HUES64 (cell line): ENCODE measurements around the gene R3HDM1.
"Not testable (repeated sequence)": the region's sequence is repeated elsewhere in the genome, so short reads cannot be mapped to it uniquely, and the experiment has no call there.

Source experiments
- H3K27ac ChIP-seq: 2 replicates; pipeline ENCODE4 v1.7.0; 2013; ENCODE audit warnings: low read depth, low read length, inconsistent platforms
- H3K27me3 ChIP-seq: 2 replicates; pipeline ENCODE4 v1.6.1; 2013; ENCODE audit warnings: mild to moderate bottlenecking, low read length; ENCODE audit not compliant: insufficient read depth
- H3K36me3 ChIP-seq: 2 replicates; pipeline ENCODE4 v1.6.1; 2013; ENCODE audit warnings: mild to moderate bottlenecking, low read length; ENCODE audit not compliant: insufficient read depth
- H3K4me1 ChIP-seq: 2 replicates; pipeline ENCODE4 v1.6.1; 2013; ENCODE audit warnings: mild to moderate bottlenecking, low read length, moderate library complexity; ENCODE audit not compliant: insufficient read depth
- H3K4me3 ChIP-seq: 2 replicates; pipeline ENCODE4 v1.5.1; 2013; ENCODE audit warnings: mild to moderate bottlenecking, low read length, moderate library complexity
- H3K9ac ChIP-seq: 2 replicates; pipeline ENCODE4 v1.6.1; 2013; ENCODE audit warnings: mild to moderate bottlenecking, low read depth, low read length
- H3K9me3 ChIP-seq: 2 replicates; pipeline ENCODE4 v1.6.1; 2013; ENCODE audit warnings: low read depth, low read length; ENCODE audit not compliant: insufficient read depth
- WGBS: fragments of 150-250, 120-280 bp; methylation state at CpG from one replicate; pipeline ENCODE4 v1.1.7; 2013; ENCODE audit warnings: missing lambda C conversion rate; 5-methylcytosine and 5-hydroxymethylcytosine counted together

R3HDM1 gene

GRCh38 chr2:135530313-135531230 is 712 bp upstream of the R3HDM1 start, which contains the start of gene ZRANB3:
ZRANB3 (minus strand) TSS chr2:135531218.
- H3K36me3 ChIP-seq: peaks cover 9% of the 10 kb centered on the region
- H3K27me3 ChIP-seq: no peaks in the 10 kb centered on the region
- peak within 1 kb of the TSS; percentile 93 for H3K27ac ChIP-seq
- no peaks in the 10 kb centered on the region for H3K9me3 ChIP-seq
- peaks cover 6% of the 10 kb centered on the region for H3K4me1 ChIP-seq
- WGBS: under 1% methylated on average over 44 of the region's 46 CpGs
- peak within 1 kb of the TSS; percentile 73 for H3K4me3 ChIP-seq
- peak within 1 kb of the TSS; percentile 89 for H3K9ac ChIP-seq

- H3K27me3 ChIP-seq: no peaks in the 10 kb centered on the region
- H3K9ac ChIP-seq: peak overlapping the region; percentile 23; the same call in 1 of the 2 replicates
- H3K36me3 ChIP-seq: peaks cover 14% of the 10 kb centered on the region
- peak overlapping the region; percentile 73 for H3K4me3 ChIP-seq
- H3K9me3 ChIP-seq: peaks cover 8% of the 10 kb centered on the region; the same call in 1 of the 2 replicates
- WGBS: 71% methylated on average over 3 of the region's 3 CpGs
- H3K4me1 ChIP-seq: peaks cover 6% of the 10 kb centered on the region
- H3K27ac ChIP-seq: no peak overlapping the region
Measured at GRCh38 chr2:135532581-135532980, 1.3 kb downstream of the R3HDM1 start.

DNA sequence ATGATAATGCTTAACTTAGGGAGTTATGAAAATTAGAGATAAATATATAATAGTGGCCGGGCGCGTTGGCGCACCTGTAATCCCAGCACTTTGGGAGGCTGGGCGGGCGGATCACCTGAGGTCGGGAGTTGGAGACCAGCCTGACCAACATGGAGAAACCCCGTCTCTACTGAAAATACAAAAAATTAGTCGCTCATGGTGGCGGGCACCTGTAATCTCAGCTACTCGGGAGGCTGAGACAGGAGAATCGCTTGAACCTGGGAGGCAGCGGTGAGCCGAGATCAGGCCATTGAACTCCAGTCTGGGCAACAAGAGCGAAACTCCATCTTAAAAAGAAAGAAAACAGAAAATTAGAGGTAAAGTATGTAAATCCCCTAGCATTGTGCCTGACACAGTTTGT is 2.3 kb downstream of the R3HDM1 start:
- H3K27me3 ChIP-seq, H3K4me3 ChIP-seq, H3K4me1 ChIP-seq, H3K9ac ChIP-seq, H3K27ac ChIP-seq: not testable (repeated sequence)
- H3K36me3 ChIP-seq: peaks cover 19% of the 10 kb centered on the region
- 97% methylated on average over 15 of the region's 15 CpGs for WGBS
- peaks cover 11% of the 10 kb centered on the region; the same call in 1 of the 2 replicates for H3K9me3 ChIP-seq

DNA sequence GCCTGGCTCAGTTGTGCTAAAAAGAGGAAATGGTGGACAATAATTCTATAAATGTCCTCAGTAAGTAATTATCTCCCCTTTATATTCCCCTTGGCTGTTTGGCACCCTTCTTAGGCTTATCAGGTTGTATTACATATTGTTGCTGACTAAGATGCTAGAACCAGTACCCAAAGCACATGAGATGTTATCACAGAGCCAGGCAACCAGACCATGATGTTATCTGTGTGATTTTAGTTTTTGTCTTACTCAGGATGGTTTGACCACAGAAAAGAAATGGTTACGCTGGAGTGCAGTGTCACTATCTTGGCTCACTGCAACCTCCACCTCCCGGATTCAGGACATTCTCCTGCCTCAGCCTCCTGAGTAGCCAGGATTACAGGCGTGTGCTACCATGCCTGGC is 15.2 kb downstream of the R3HDM1 start:
- Histone ChIP-seq H3K27ac (no peak overlapping the region), H3K36me3 (no peaks in the 10 kb centered on the region), H3K27me3 (no peaks in the 10 kb centered on the region), H3K9me3 (no peaks in the 10 kb centered on the region), H3K9ac (no peak overlapping the region), H3K4me3 (no peak overlapping the region), H3K4me1 (peaks cover 10% of the 10 kb centered on the region)
- WGBS: 96% methylated on average over 3 of the region's 3 CpGs

DNA sequence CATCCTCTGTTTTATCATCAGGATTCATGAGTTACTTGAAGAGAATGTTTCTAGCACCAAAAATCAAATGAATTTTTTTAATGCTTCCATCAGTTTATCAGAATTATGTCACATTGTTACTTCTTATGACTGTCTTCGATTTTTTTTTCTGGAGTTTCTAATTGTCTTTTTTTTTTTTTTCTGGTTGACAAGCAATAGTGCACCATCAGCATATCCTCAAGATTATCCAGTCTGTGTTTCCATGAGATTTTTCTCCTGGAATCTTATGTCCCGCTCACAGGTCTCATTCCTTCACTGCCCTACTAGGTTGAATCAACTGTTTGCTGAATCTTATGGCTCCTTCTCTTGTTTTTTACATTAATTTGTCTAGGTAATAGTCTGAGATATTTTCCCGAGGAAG is 16.0 kb downstream of the R3HDM1 start:
- Histone ChIP-seq H3K9me3 (no peaks in the 10 kb centered on the region), H3K27ac (no peak overlapping the region), H3K4me3 (no peak overlapping the region), H3K36me3 (no peaks in the 10 kb centered on the region), H3K27me3 (no peaks in the 10 kb centered on the region), H3K4me1 (peaks cover 10% of the 10 kb centered on the region), H3K9ac (no peak overlapping the region)
- WGBS: 79% methylated on average over 2 of the region's 3 CpGs

DNA sequence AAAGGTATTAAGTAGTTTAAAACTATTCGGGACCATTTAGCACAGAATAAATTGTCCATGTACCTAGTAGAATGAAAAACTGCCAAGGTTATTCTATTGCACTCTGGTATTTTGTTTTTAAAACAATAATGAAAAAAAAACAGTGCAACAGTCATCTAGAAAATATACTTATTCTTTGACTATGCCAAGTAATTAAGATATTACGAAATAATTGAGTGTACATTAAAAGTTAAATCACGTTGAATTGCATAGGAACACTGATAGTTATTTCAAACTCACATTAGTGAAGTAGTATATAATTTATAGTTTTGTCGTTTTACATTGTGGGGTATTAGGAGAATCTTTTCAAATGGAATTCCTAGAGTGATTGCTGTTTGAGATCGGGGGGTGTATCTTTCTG is 20.1 kb downstream of the R3HDM1 start:
- H3K27ac ChIP-seq: no peak overlapping the region
- WGBS: 88% methylated on average over 2 of the region's 5 CpGs
- H3K9ac ChIP-seq: no peak overlapping the region
- no peak overlapping the region for H3K4me3 ChIP-seq
- no peaks in the 10 kb centered on the region for H3K36me3 ChIP-seq
- H3K9me3 ChIP-seq: no peaks in the 10 kb centered on the region
- H3K4me1 ChIP-seq: peaks cover 10% of the 10 kb centered on the region
- no peaks in the 10 kb centered on the region for H3K27me3 ChIP-seq

DNA sequence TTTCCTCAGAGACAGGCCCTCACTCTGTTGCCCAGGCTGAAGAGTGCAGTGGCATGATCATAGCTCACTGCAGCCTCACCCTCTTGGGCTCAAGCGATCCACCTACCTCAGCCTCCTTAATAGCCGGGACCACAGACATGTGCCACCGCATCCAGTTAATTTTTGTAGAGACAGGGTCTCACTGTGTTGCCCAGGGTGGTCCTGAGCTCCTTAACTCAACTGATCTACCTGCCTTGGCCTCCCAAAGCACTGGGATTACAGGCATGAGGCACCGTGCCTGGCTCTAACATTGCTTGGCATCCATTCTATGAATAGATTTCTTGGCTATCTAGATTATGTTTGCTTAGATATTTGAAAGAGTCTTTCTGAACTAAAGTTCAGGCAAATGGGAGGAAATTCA is 21.6 kb downstream of the R3HDM1 start:
- whole genome bisulfite sequencing: 97% methylated on average over 4 of the region's 4 CpGs
- no peak overlapping the region for H3K4me3 ChIP-seq
- no peak overlapping the region for H3K9ac ChIP-seq
- no peaks in the 10 kb centered on the region for H3K27me3 ChIP-seq
- H3K36me3 ChIP-seq: no peaks in the 10 kb centered on the region
- H3K9me3 ChIP-seq: no peaks in the 10 kb centered on the region
- peaks cover 10% of the 10 kb centered on the region for H3K4me1 ChIP-seq
- no peak overlapping the region for H3K27ac ChIP-seq

DNA sequence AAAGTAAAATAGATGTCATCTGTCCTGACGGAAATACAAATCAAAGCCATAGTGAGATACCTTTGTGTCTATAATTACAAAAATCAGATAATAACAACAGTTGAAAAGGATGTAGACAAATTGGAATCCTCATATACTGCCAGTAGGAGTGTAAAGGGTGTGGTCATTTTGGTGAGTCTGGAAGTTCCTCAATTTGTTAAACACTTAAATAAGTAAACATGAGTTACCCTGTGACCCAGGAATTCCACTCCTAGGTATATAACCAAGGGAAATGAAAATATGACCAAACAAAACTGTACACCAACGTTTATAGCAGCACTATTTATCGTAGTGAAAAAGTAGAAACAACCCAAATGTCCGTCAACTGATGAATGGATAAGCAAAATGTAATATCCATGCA is 24.0 kb downstream of the R3HDM1 start:
- Histone ChIP-seq H3K4me1 (peaks cover 6% of the 10 kb centered on the region; the same call in 1 of the 2 replicates), H3K9me3 (no peaks in the 10 kb centered on the region), H3K4me3 (no peak overlapping the region), H3K27ac (no peak overlapping the region), H3K9ac (no peak overlapping the region), H3K27me3 (no peaks in the 10 kb centered on the region), H3K36me3 (peaks cover 4% of the 10 kb centered on the region; the same call in 1 of the 2 replicates)
- 97% methylated on average over 3 of the region's 4 CpGs for WGBS

DNA sequence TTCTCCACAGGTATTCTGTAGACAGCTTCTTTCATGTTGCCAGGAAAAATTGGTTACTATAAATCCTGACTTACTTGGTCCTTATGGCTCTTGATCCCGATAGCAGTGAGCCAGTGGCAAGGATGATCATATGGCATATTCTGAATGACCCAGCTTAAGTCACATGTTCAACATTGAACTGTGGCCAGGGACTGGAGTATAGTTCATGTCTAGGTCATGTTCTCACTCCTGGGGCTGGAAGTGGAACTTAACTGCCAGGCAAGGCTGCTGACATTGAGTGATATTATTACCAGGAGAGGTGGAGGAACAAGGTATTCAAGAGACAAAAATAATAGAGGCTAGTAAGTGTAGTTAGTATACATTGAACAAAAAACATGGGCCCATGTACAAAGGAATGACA is 26.2 kb downstream of the R3HDM1 start:
- Histone ChIP-seq H3K9me3 (no peaks in the 10 kb centered on the region), H3K27ac (no peak overlapping the region), H3K4me3 (no peak overlapping the region), H3K4me1 (peaks cover 5% of the 10 kb centered on the region; the same call in 1 of the 2 replicates), H3K9ac (no peak overlapping the region), H3K27me3 (no peaks in the 10 kb centered on the region), H3K36me3 (peaks cover 4% of the 10 kb centered on the region; the same call in 1 of the 2 replicates)
- 96% methylated on average over 1 of the region's 1 CpG for WGBS

DNA sequence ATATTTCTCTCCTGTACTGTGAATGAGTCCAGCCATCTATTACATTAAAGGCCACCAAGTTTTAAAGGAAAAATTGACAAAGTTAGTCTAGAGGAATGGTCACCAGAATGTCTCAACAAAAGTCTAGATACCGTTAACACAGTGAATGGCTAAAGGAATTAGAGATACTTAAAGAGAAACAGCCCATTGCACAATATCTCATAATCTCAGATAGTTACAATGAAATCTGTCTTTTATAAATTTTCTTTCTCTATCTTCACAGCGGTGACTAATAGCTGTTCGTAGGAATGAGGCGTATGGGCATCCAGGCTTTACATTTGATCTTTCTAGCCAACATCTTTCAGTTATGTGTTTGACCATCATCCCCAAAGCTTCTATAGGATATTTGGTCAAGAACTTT is 30.6 kb downstream of the R3HDM1 start:
- Histone ChIP-seq H3K27me3 (no peaks in the 10 kb centered on the region), H3K27ac (no peak overlapping the region), H3K9ac (no peak overlapping the region), H3K9me3 (no peaks in the 10 kb centered on the region), H3K4me1 (peaks cover 5% of the 10 kb centered on the region; the same call in 1 of the 2 replicates), H3K36me3 (peaks cover 4% of the 10 kb centered on the region; the same call in 1 of the 2 replicates), H3K4me3 (no peak overlapping the region)
- 98% methylated on average over 4 of the region's 4 CpGs for WGBS

DNA sequence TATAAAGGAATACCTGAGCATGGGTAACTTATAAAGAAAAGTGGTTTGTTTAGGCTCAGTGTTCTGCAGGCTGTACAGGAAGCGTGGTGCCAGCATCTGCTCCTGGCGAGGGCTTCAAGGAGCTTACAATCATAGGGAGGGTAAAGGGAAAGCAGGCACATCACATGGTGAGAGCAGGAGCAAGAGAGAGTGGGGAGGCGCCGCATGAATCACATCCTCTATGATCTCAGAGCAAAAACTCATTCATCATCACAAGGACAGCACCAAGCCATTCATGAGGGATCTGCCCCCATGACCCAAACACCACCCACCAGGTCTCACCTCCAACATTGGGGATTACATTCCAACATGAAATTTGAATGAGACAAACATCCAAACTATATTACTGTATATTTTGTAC is 32.5 kb downstream of the R3HDM1 start:
- Histone ChIP-seq H3K4me1 (no peaks in the 10 kb centered on the region), H3K27ac (no peak overlapping the region), H3K36me3 (peaks cover 7% of the 10 kb centered on the region; the same call in 1 of the 2 replicates), H3K4me3 (no peak overlapping the region), H3K9ac (no peak overlapping the region), H3K27me3 (no peaks in the 10 kb centered on the region), H3K9me3 (no peaks in the 10 kb centered on the region)
- 97% methylated on average over 4 of the region's 4 CpGs for WGBS
